HG03342 (cell line): Measurements from ENCODE around the gene PSMA5.
"Not testable (repeated sequence)": the region's sequence is repeated elsewhere in the genome, so short reads cannot be mapped to it uniquely, and the experiment has no call there.

Experiments used
- ATAC-seq: cut with Tn5 transposase; IDR thresholded peaks from one replicate; pipeline ENCODE4 v1.9.1; 2021; ENCODE audit warnings: mild to moderate bottlenecking, moderate library complexity; ENCODE audit not compliant: unreplicated experiment

The PSMA5 gene

DNA sequence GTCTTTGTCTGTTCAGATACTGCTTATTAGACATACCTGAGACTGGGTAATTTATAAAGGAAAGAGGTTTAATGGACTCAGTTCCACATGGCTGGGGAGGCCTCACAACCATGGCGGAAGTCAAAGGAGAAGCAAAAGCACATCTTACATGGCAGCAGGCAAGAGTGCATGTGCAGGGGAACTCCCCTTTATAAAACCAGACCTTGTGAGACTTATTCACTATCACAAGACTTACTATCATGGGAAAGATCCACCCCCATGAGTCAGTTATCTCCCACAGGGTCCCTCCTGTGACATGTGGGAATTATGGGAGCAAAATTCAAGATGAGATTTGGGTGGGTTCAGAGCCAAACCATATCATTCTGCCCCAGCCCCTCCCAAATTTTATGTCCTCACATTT, 7.1 kb upstream of the PSMA5 start:
- no peak for ATAC-seq

DNA sequence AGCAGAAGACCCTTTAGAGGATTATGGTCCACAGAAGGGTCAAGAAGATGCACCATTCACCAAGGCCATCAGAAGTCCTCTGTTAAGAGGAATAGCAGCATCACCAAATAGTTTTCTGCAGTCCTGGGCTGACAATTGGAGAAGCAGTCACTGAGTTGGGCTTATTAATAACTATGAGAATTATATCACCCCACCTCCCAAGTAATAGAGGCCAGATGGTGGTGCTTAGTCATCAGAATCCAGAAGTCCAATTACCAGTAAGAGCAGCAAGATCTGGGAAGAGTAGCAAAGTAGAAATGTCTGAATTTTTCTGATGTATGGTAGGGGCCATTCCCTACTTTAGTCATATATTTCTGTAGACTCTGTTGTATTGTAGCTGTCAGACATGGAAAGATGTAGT, 6.1 kb upstream of the PSMA5 start:
- ATAC-seq: no peak

DNA sequence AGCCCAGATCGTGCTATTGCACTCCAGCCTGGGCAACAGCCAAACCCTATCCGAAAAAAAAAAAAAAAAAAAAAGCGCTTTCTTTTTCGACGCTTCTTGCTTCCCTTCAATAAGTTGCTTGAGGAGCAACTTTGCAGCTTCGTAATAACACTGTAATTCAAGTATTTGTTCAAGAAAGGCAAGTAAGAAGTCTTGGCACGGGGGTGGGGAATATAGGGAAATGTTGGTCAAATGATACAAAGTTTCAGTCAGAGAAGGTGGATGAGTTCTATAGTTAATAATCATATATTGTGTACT, 871 bp upstream of the PSMA5 start:
- no peak for ATAC-seq

DNA sequence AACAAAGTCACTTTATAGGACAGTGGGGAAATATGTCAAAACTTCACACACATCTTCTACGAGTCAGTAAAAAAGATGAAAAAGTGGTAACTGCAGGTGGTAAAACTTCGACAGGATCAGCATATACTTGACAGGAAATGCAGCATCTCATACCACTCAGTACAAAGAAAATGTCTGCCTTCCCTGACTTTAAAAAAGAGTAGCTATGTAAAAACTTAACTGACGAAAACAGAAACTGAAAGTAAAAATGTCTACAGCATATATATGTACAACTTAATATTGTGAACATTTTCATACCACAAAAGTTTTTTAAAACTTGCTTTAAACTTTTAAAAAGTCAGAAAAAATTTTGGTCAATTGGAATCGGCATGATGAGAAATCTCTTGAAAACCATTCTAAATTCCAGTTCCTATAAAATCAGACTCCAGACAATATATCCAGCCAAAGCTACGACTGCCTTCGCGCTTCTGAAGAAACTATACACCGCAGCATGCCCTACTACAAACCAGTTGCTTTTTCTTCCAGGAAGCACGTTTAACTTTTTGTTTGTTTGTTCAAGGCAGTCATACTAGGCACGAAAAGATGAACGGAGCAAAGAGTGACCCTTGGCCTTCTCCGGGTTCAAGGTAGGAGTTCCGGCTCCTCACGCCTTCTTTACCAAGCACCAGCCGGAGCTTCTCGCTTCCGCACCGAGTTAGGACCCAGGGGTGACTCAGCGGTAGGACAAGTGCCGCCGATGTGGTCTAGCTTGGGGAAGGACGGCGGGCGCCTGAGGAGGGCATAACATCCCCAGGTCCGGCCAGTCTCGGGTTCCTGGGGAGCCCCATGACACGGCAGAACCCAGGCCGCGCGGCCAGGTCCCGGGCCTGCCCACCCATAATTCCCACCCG, 612 bp downstream of the PSMA5 start:
- peak; percentile 32 for ATAC-seq

DNA sequence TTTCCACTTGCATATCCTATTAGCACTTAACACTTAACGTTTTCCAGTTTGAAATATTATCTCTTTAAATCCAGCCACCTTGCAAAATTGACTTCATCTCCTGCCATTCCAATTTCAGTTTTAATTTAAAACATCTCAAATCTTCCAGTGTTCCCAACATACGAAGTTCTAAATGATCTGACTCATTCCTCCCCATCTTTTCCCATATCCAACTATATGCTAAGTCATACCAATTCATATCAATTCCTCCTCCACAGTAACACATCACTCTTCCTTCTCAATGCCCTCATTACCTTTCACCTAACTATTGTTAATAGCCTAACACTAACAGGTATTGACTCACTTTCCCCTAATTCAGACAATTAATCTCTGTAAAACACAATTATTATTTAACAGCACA, 2.8 kb downstream of the PSMA5 start:
- no peak for ATAC-seq

DNA sequence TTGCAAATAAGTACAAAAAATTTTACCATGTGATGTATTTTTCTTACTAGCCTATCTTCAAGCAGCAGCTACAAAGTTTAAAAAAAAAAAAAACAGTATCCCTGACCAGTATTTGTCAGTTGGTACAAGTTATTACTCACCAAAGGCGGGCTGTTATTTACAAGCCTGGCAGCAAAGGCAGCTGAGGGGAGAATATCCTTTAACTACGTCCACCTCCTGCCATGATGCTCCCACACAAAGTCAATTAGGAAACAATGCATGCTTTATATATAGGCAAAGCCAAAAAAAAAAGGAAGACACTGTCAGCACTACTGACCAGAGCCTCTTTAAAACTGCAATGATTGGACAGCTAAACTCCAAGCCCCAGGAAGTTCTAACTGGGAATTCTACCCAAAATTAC, 13.7 kb downstream of the PSMA5 start:
- ATAC-seq: no peak

DNA sequence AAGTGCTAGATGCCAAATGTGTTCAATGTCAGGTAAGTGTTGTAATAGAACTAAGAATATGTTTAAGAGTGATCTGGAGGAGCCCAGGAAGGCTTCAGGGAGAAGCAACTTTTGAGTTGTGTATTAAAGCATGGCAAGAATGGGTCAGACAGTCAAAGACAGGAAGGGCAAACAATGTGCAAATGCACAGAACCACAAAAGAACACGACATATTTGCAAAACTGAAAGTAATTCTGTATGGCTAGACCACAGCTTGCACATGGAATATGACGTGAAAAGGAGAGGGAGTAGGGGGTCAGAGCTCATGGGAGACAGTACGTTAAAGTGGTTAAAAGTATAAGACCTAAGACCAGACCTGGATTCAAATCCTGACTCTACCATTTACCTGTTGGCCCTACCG, 21.4 kb downstream of the PSMA5 start:
- no peak for ATAC-seq

DNA sequence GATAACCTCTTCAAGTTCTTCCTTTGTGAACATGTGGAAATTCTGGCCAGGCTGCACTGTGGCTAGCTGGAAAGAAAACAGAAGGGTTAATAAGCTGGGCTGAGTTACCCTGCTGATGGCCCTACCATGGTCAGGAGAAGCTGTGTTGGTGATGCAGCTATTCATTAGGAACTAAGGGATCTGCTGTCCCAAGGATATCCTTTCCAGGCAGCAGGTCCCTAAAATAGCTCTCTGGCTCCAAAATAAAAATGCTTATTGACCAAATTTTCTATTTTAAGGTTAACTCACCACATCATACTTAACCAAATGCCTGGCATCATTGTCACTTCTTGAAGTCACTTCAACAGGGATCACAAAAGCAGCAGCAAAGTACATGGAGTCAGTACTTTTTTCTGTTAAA, 24.2 kb downstream of the PSMA5 start:
- ATAC-seq: no peak

DNA sequence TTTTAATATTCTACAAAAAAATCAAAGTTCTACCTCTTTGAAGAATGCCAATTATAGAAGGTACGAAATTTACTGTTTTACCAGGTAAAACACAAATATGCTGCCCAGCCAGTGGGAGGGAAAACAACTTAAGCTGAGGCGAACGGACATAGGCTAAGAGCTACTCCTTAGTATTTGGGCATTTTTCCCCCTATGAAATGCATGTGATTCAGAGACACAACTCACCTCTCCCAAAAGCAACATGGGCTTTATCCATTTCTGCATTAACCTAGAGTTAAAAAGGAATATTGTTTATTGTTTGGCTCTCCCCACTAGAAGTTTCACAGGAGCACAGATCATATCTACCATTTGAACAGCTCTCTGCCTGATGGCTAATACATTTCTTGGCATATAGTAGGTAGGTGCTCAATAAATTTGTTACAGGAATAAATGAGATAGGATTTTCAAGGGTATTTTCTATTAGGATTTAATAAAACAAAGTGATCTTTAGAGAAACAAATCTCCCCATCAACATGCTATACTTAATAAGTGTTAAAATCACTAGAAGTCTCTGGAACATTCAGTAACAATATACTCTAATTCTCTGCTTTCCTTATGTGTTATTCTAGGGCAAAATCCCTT, 26.1 kb downstream of the PSMA5 start:
- no peak for ATAC-seq

DNA sequence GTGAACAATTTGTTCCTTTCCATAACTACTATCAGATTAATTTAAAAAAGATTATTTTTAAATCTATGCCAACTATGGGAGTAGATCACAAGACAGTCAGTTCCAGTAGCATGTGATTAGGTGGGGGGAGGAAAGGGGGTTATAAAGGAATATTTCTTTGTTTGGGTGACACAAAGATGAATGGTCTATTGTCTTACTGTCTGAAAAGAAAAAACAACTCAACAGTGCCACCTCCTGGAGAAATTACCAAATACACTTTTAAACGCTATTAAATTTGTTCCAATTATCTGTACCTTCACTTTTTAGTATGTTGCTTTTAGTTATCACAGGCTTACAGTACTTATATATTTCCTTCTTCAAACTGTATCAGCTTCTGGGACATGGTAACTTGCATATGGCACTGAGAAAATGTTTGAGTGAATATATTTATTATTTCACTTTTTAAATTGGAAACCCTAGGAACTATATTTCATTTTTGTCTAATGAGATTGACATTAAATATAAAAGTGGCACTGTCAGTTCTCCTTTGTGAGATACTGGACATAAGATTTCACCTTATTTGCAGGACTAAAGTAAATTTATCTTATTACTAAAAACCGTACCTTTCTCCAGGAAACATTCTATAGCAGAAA, 26.8 kb downstream of the PSMA5 start:
- ATAC-seq: no peak

DNA sequence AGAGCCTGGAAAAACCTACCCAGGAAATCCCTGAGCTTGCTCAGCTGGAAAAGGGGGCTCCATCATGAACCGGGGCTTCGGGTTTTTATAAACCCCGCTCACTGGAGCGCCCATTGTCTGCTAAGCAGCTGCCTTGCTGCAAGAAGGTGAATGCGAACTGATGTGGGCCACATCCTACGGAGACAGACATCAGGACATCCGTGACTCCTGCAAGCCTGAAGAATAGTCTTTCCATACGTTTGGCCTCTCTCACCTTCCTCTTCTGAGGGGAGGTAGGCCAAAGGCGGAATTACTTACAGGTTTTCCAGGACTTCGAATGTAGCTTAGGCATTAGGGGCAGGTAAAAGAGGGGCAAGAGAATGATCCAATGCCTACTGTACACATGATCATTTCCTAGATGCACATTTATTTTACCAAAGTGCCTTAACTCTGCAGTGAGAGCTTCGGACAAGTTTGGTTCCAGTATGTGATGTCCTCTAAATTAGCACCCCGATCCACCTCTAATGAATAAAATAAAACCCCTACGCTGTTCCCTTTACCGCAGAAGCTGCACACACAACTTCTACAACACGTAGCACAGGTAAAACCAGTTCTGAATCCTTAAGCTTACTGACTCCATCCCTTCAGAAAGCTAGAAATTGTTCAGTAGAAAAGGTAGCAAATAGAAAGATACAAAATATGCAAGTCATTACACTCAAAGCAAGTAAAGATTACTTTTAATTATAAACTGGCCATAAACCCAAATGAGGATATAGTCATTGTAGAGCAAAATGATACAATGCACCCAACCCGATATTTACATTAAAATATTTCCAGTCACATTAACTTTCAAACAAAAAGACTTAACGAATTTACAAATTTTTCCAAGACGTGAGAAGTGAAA, 27.7 kb downstream of the PSMA5 start:
- ATAC-seq: no peak

DNA sequence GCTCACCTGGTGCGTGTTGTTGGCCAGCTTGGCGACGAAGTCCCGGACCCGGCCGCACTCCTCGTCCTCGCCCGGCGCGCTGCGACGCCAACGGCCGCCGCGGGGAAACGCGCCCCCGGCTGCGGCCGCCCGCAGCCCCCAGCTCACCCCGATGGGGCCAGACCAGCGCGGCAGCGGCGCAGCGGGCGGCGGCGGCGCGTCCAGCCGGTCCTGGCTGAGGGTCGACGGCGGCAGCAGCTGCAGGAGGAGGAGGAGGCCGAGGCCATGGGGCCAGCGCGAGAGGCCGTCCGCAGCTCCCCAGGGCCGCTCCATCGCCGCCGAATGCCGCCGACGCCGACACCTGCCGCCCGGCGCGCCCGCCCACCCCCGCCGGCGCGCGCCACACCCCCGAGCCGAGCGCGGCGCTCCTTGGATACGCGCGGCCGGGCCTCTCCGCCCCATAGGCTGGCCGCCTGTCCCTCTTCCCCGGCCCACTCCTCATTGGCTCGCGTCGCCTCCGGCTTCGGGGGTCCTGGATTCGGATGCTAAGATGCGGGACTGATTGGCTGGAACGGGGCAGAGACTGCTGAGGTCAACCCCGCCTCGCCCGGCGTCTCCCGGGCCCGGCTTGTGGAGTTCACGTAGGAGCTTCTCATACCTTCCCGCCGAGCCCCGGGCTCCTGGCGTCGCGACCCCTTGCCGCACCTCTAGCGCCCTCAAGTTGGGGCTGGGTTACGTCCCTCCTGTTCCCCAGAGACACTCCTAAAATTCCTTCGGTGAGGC, 28.5 kb downstream of the PSMA5 start, which contains the start of gene SORT1:
SORT1 (minus strand) TSS at position 338 of the 762 bp plus-strand sequence; CDS start at position 312, 26 bp downstream.
- ATAC-seq: peak; percentile 66

DNA sequence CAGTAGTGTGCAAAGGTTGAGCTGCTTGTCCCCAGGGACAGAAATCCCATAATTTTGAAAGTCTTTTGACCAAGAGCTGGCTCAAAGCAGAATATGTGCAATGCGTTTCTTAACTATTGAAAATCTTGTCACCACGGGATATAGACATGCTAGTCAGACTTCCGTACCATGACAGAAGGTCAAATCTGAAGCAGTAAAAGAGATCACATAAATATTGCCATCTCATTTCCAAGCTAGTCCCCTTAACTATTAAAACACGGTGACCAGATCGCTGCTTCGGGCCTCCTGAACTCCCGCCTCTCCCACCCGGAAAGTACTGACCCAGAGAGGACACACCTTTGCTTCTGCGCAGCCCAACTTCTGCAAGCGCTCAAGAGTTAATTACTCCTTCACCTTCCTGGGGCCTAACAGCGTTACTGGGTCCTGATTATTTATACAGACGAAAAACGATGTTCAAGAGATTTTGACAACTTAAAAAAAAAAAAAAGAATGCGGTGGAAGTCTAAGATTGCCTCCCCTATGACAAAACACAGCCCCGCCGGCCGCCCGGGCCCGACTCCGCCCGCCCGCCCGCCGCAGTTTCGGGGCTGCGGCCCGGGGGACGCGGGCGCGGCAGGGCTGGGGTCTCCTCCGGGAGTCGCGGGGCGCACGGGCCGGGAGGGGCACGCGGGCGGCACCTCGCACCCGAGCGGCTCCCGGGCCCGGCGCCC, 29.2 kb downstream of the PSMA5 start:
- no peak for ATAC-seq

DNA sequence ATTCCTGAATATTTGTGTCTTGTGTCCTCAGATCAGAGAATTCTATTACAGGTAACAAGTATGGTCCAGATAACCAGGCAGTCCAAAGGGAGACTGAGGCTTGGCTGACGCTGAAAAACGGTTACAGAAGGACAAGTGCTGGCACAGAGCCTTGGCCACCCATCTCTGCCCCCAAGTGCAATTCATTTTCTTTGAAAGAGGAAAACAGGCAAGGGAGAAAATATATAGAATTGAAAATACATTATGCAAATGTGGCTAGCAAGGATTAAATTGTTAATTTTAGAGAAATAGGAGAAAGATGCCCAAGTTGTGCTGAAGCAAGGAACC, 29.8 kb downstream of the PSMA5 start:
- no peak for ATAC-seq

DNA sequence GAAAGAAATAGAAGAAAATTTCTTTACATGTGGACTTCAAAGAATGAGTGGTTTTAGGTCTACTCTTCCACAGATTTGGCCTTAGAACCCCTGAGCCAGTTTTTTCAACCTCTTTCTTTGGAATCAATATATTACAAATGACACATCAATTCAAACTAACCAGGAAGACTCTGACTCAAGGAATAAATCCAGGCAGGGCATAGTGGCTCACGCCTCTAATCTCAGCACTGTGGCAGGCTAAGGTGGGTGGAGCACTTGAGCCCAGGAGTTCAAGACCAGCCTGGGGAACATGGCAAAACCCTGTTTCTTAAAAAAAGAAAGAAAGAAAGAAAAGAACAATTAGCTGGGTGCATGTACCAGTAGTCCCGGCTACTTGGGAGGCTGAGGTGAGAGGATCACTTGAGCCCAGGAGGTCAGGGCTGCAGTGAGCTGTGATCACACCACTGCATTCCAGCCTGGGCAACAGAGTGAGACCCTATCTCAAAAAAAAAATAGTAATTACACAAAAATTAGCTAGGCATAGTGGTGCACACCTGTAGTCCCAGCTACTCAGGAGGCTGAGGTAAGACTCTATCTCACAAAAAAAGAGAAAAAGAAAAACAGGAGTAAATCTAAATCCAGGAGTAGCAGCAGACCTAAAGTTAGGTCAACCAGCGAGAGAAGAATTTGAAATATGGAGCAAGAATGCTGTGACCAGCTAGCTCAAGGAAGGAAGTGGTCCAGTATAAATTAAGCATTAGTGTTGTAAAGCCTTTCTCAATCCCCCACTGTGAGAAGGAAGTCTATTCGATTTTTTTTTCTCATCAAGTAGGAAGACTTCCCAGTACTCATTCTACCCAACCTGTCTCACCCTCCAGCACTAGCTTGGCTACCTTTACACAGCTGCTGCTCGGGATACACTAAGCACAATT, 30.4 kb downstream of the PSMA5 start:
- no peak for ATAC-seq

DNA sequence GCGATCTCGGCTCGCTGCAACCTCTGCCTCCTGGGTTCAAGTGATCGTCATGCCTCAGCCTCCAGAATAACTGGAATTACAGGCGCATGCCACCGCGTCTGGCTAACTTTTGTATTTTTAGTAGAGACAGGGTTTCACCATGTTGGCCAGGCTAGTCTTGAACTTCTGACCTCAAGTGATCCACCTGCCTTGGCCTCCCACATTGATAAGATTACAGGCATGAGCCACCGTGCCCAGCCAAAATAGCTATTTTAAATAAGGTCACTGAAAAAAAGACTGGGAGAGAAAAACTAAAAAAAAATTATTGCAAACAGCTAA, 31.0 kb downstream of the PSMA5 start:
- ATAC-seq: not testable (repeated sequence)

DNA sequence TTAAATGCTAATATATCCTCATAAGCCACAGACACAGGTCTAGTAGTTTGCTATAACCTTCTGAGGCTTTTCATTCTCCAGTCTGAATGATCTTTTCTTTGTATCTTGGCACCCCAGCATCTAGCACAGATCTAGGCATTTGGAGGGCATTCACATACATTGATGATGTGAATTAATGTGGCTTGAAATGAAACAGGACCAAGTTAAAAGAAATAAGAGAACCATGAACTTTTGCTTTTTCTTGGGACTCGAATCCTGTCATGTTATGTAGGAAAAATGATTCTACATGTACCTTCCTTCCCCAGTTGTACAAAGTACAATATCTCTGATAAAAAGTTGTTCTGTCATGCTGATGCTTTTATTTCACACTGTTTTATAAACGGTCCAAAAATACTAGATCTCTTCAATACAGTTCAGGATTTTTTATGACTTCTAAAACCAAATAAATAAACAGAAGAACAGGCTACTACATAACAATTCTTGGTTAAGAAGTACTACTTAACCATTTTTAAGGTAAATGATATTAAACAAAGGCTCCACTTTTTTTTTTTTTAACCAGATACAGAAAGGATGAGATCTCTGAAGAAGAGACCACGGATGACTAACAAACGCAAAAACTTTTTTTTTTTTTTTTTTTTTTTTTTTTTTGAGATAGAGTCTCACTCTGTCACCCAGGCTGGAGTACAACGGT, 31.5 kb downstream of the PSMA5 start:
- ATAC-seq: no peak

DNA sequence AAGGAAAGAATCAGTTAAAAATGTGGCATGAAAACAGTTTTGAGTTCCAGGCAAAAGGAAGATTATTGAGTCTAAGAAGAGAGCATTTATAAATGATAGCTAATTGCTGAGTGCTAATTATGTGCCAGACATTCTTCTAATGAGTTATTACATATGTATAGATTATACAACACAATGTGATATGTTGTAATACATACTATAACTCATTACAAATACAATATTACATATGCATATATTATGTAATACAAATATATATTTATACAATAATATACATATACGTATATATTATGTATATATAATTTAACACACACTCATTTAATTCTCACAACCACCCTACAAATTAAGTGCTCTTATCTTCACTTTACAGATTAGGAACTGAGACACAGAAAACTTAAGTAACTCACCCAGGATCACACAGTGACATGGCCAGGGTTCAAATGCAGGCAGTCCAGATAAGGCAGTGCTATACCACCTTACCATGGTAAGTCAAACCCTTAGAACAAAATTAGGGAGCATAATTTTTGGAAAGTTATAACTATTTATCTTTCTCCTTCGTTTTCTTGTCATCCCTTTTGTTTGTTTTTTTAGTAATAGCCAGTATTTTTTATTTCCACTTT, 32.5 kb downstream of the PSMA5 start:
- no peak for ATAC-seq
